Measurements from ENCODE around the gene PHKA1.
"Not testable (repeated sequence)": the region's sequence is repeated elsewhere in the genome, so short reads cannot be mapped to it uniquely, and the experiment has no call there.

The PHKA1 gene

DNA sequence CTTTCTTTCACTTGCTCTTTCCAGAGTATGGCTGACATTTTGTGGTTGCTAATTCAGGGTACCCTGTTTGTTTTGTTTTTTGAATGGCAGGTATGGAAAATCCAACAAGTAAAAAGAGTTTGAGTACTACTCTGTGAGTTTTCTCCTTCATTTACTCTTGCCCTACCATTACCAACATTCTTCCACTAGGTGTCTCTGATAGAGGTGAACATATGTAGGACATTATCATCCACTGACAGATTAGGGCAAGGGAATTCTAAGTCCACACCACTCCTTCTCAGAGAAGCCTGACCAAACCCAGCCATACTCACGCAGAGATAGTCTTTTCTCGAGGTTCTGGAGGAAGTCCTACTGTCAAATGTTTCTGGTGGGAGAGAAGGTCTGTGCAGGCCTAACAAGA is 104.8 kb downstream of the PHKA1 start:
- DNase-seq (ENCODE audit: low read depth), result peak; percentile 50
- no peak overlapping the region for H3K4me3 ChIP-seq (replicated peaks; ENCODE audit: low read depth, low read length)
- TF ChIP-seq, protein P1, sequence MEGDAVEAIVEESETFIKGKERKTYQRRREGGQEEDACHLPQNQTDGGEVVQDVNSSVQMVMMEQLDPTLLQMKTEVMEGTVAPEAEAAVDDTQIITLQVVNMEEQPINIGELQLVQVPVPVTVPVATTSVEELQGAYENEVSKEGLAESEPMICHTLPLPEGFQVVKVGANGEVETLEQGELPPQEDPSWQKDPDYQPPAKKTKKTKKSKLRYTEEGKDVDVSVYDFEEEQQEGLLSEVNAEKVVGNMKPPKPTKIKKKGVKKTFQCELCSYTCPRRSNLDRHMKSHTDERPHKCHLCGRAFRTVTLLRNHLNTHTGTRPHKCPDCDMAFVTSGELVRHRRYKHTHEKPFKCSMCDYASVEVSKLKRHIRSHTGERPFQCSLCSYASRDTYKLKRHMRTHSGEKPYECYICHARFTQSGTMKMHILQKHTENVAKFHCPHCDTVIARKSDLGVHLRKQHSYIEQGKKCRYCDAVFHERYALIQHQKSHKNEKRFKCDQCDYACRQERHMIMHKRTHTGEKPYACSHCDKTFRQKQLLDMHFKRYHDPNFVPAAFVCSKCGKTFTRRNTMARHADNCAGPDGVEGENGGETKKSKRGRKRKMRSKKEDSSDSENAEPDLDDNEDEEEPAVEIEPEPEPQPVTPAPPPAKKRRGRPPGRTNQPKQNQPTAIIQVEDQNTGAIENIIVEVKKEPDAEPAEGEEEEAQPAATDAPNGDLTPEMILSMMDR (IDR thresholded peaks at IDR 0.05; ENCODE audit: low read length, missing control alignments), result peak; percentile 42

GRCh38 chrX:72604705-72605104 is 109.4 kb downstream of the PHKA1 start:
- no peak for DNase-seq (ENCODE audit: low read depth)
- no peak overlapping the region for H3K4me3 ChIP-seq (replicated peaks; ENCODE audit: low read depth, low read length)
- TF ChIP-seq, protein P1 (IDR thresholded peaks at IDR 0.05; ENCODE audit: low read length, missing control alignments), result no peak

DNA sequence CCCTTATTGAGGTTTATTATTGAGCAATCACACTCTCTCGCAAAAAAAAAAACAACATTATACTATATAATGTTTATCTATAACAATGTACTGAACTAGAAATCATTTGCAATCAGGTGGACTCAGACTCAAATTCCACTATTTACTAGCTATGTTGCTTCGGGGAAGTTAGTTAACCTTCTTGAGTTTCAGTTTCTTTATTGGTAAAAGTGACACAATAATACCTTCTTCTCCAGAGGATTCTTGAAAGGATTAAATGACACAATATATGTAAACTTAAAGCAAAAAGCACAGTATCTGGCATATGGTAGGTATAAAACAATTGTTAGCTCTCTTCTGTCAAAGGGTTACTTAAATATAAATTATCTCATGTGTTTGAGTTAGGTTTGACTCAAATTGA is 110.0 kb downstream of the PHKA1 start:
- DNase-seq (ENCODE audit: low read depth), result no peak
- H3K4me3 ChIP-seq (replicated peaks; ENCODE audit: low read depth, low read length), result no peak overlapping the region
- TF ChIP-seq, protein P1 (IDR thresholded peaks at IDR 0.05; ENCODE audit: low read length, missing control alignments), result no peak

DNA sequence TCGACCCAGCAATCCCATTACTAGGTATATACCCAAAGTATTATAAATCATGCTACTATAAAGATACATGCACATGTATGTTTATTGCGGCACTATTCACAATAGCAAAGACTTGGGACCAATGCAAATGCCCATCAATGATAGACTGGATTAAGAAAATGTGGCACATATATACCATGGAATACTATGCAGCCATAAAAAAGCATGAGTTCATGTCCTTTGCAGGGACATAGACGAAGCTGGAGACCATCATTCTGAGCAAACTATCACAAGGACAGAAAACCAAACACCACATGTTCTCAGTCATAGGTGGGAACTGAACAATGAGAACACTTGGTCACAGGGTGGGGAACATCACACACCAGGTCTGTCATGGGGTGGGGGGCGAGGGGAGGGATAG is 123.1 kb downstream of the PHKA1 start:
- not testable (repeated sequence) for DNase-seq (ENCODE audit: low read depth); H3K4me3 ChIP-seq (replicated peaks; ENCODE audit: low read depth, low read length)

- TF ChIP-seq, protein P1 (IDR thresholded peaks at IDR 0.05; ENCODE audit: low read length, missing control alignments), result no peak
- DNase-seq (ENCODE audit: low read depth), result no peak
- no peak overlapping the region for H3K4me3 ChIP-seq (replicated peaks; ENCODE audit: low read depth, low read length)
Observed at GRCh38 chrX:72584163-72584562, 129.9 kb downstream of the PHKA1 start.

DNA sequence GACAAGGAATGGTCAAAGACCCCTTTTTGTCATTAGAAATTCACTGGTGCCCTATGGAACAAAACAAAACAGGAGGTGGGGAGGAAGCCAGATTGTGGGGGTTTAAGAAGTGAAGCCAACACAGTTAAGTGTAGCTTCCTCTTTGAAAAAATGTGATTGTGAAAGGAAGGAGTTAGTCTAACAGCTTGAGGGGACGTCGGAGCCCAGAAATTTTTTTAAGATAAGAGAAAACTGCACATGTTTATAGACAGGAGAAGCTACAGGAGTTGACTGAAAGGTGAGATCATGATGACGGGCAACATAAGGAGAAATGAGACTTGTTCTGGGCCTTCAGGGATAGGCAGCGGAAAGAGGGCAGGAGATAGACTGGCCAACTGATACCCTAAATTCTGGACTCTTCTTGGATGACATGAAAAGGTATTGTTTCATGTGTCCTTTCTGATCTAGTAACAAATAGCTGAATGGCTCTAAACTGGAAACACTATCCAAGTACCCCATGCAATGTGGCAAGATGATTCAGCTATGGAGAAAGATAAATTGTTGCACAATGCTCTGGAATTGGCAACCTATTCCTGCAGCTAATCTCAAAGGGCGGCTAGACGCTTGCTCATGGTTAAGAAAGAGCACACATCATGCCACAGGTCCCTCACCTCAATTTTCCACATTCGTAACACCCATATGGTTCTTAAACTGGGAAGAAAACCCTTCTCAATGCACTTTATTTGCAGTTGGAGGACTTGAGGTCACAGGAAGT is 137.8 kb downstream of the PHKA1 start:
- peak; percentile 87 for DNase-seq (ENCODE audit: low read depth)
- no peak overlapping the region for H3K4me3 ChIP-seq (replicated peaks; ENCODE audit: low read depth, low read length)
- TF ChIP-seq, protein P1 (IDR thresholded peaks at IDR 0.05; ENCODE audit: low read length, missing control alignments), result no peak

GRCh38 chrX:72573158-72573511 is 141.0 kb downstream of the PHKA1 start:
- no peak for DNase-seq (ENCODE audit: low read depth)
- H3K4me3 ChIP-seq (replicated peaks; ENCODE audit: low read depth, low read length), result peak overlapping the region; percentile 79
- TF ChIP-seq, protein P1 (IDR thresholded peaks at IDR 0.05; ENCODE audit: low read length, missing control alignments), result no peak

Measured in fibroblast of pulmonary artery (primary cell).